Measurements from ENCODE around the gene BLTP1. TPM values are rescaled to one million over a fixed set of nuclear protein-coding genes. Genes with fewer than 3 reads are reported as not detected.

BLTP1 gene
- 60.4 and 81.8 TPM in 2 replicates for total RNA-seq

DNA sequence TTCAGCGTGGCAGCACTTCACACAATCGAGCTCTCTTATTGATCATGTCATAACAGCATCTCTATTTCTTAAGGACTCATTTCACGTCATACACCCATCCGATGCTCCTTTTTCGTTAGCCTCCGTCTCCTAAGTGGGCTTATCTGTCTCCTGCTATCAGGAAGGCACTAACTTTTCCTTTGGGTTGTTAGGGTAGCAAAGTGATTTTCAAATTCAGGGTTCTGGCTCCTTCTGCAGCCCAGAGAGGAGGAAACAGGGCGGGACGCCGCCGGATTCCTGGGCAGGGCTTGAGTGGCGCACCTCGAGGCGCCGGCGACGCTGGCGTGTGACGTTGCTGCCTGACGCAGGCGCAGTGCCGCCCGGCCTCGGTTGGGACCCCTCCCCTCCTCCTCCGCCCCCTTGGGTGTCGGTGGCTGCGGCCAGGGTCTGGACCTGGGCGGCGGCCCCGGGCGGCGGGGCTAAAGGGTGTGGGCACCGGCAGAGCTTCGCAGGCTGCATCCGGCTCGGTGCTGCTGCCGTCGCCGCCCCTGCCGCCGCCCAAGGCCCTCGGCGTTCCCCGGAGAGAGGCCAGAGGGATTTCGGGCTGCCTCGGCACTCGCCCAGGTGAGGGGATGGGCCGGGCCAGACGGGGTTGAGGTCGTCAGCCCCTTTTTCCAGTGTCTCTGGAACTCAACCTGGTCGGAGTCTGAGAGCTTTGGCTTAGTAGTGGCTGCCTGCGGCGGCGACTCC, at the start of gene BLTP1:
BLTP1 (plus strand) TSS at position 350 of the 729 bp plus-strand sequence. CDS start 18,317 bp downstream, outside the sequence.

Other genes with a start within 250 kb of the BLTP1 start
- gene TRPC3, start 200.3 kb upstream of the BLTP1 start, total RNA-seq = under 0.01 TPM in 2 replicates
- not detected in 2 replicates for gene ADAD1, start 226.7 kb downstream of the BLTP1 start, total RNA-seq